ENCODE measurements around the gene PCNX2. TPM values are rescaled to one million over a fixed set of nuclear protein-coding genes. Genes with fewer than 3 reads are reported as not detected.
A peak's percentile ranks its signal among the peaks of the same experiment; 100 is the strongest.

The PCNX2 gene
- total RNA-seq, 1 donor from 2014 or later, result 17.2 TPM

GRCh38 chr1:232992227-232992626, 303.3 kb downstream of the PCNX2 start:
- DNase-seq (ENCODE audit: extremely low spot score, unreplicated experiment), result no peak
- Mint-ChIP-seq H3K9me3 (ENCODE audit: unreplicated experiment) (peaks cover 5% of the 10 kb centered on the region), H3K27me3 (ENCODE audit: unreplicated experiment) (no peaks in the 10 kb centered on the region), H3K4me1 (ENCODE audit: unreplicated experiment) (no peaks in the 10 kb centered on the region), H3K36me3 (ENCODE audit: unreplicated experiment) (peaks cover 36% of the 10 kb centered on the region), H3K27ac (ENCODE audit: unreplicated experiment) (no peak overlapping the region), H3K4me3 (ENCODE audit: unreplicated experiment) (no peak overlapping the region)
- no peak for TF ChIP-seq CTCF (IDR thresholded peaks at IDR 0.05)

GRCh38 chr1:232991238-232991637, 304.3 kb downstream of the PCNX2 start:
- DNase-seq (ENCODE audit: extremely low spot score, unreplicated experiment), result no peak
- TF ChIP-seq CTCF (IDR thresholded peaks at IDR 0.05), result no peak
- no peaks in the 10 kb centered on the region for H3K4me1 Mint-ChIP-seq (ENCODE audit: unreplicated experiment)
- no peak overlapping the region for H3K27ac Mint-ChIP-seq (ENCODE audit: unreplicated experiment)
- H3K9me3 Mint-ChIP-seq (ENCODE audit: unreplicated experiment), result peaks cover 5% of the 10 kb centered on the region
- peaks cover 33% of the 10 kb centered on the region for H3K36me3 Mint-ChIP-seq (ENCODE audit: unreplicated experiment)
- no peak overlapping the region for H3K4me3 Mint-ChIP-seq (ENCODE audit: unreplicated experiment)
- no peaks in the 10 kb centered on the region for H3K27me3 Mint-ChIP-seq (ENCODE audit: unreplicated experiment)

GRCh38 chr1:232990176-232991128, 305.1 kb downstream of the PCNX2 start:
- DNase-seq (ENCODE audit: extremely low spot score, unreplicated experiment), result no peak
- Mint-ChIP-seq H3K27me3 (ENCODE audit: unreplicated experiment) (no peaks in the 10 kb centered on the region), H3K27ac (ENCODE audit: unreplicated experiment) (no peak overlapping the region), H3K9me3 (ENCODE audit: unreplicated experiment) (peaks cover 5% of the 10 kb centered on the region), H3K4me3 (ENCODE audit: unreplicated experiment) (no peak overlapping the region), H3K4me1 (ENCODE audit: unreplicated experiment) (no peaks in the 10 kb centered on the region), H3K36me3 (ENCODE audit: unreplicated experiment) (peaks cover 33% of the 10 kb centered on the region)
- TF ChIP-seq CTCF (IDR thresholded peaks at IDR 0.05), result no peak

- Mint-ChIP-seq H3K36me3 (ENCODE audit: unreplicated experiment) (peaks cover 21% of the 10 kb centered on the region), H3K4me1 (ENCODE audit: unreplicated experiment) (no peaks in the 10 kb centered on the region), H3K27ac (ENCODE audit: unreplicated experiment) (no peak overlapping the region), H3K27me3 (ENCODE audit: unreplicated experiment) (no peaks in the 10 kb centered on the region), H3K9me3 (ENCODE audit: unreplicated experiment) (peaks cover 5% of the 10 kb centered on the region), H3K4me3 (ENCODE audit: unreplicated experiment) (no peak overlapping the region)
- no peak for DNase-seq (ENCODE audit: extremely low spot score, unreplicated experiment)
- TF ChIP-seq CTCF (IDR thresholded peaks at IDR 0.05), result no peak
Measured at GRCh38 chr1:232988572-232989040, 306.9 kb downstream of the PCNX2 start.

- Mint-ChIP-seq H3K4me1 (ENCODE audit: unreplicated experiment) (peaks cover 3% of the 10 kb centered on the region), H3K4me3 (ENCODE audit: unreplicated experiment) (no peak overlapping the region), H3K9me3 (ENCODE audit: unreplicated experiment) (no peaks in the 10 kb centered on the region), H3K27me3 (ENCODE audit: unreplicated experiment) (no peaks in the 10 kb centered on the region), H3K36me3 (ENCODE audit: unreplicated experiment) (peaks cover 15% of the 10 kb centered on the region), H3K27ac (ENCODE audit: unreplicated experiment) (no peak overlapping the region)
- no peak for TF ChIP-seq CTCF (IDR thresholded peaks at IDR 0.05)
- DNase-seq (ENCODE audit: extremely low spot score, unreplicated experiment), result peak; percentile 83
Measured at GRCh38 chr1:232987774-232988140, 307.8 kb downstream of the PCNX2 start.
